ENCODE results near the gene PTPRN2.

The PTPRN2 gene

DNA sequence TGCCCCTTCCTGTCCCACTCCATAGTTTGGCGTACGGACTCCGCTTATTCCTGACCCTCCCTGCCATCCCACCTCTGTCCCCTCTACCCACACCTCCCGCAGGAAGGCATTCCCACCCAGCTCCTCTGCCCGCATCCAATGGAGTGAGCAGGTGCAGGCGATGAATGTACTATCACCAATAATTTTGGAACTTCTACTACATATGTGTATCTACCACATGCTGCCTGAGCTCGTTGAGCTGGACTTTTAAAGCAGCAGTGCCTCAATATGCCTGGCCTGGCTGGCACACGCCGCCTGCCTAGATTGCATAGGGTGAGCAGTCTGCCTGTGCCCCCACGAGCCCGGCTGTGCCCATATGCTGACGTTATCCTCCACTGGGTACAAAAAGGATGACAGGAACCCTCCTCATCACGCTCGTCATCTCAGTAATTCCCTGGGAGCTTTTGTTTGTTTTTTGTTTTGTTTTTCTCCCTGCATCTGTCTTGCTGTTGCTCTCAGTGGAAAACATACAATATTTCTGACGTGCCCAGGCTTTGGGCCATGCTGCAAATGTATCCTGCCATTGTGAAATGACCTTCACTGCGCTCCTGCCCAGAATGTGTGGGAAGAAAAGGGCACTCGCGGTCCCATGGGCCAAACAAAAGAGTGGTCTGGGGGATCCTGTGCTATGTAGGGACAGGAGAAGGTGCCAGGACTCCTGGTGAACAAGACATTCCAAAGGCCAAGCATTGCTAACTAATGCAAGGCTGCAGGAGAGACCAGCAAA lies 302.8 kb downstream of the PTPRN2 start:
- DNase-seq (ENCODE audit: insufficient read length, low spot score): no peak
- no peak for FAIRE-seq
- no peak for TF ChIP-seq POLR2A (IDR thresholded peaks at IDR 0.05; ENCODE audit: low read depth, low read length)

GRCh38 chr7:158284121-158284520 lies 303.5 kb downstream of the PTPRN2 start:
- FAIRE-seq (no peak), DNase-seq (ENCODE audit: insufficient read length, low spot score) (no peak)
- no peak for TF ChIP-seq POLR2A (IDR thresholded peaks at IDR 0.05; ENCODE audit: low read depth, low read length)

GRCh38 chr7:158283016-158283974 lies 304.3 kb downstream of the PTPRN2 start:
- FAIRE-seq (no peak), DNase-seq (ENCODE audit: insufficient read length, low spot score) (no peak)
- no peak for TF ChIP-seq POLR2A (IDR thresholded peaks at IDR 0.05; ENCODE audit: low read depth, low read length)

DNA sequence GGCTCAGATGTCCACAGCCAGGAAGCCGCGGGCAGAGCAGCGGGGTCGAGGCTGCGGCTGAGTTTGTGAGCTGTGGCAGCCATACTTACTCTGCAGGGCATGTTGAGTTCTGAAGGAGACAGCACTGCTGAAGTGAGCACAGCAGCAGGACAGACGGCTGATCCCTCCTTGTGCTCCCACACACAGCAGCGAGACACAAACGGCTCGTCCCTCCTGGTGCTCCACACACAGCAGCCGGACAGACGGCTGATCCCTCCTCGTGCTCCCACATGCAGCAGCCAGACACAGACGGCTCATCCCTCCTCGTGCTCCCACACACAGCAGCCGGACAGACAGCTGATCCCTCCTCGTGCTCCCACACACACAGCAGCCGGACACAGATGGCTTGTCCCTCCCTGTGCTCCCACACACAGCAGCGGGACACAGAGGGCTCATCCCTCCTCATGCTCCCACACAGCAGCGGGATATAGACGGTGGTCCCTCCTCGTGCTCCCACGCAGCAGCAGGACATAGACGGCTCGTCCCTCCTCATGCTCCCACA lies 305.1 kb downstream of the PTPRN2 start:
- FAIRE-seq (no peak), DNase-seq (ENCODE audit: insufficient read length, low spot score) (no peak)
- no peak for TF ChIP-seq POLR2A (IDR thresholded peaks at IDR 0.05; ENCODE audit: low read depth, low read length)

DNA sequence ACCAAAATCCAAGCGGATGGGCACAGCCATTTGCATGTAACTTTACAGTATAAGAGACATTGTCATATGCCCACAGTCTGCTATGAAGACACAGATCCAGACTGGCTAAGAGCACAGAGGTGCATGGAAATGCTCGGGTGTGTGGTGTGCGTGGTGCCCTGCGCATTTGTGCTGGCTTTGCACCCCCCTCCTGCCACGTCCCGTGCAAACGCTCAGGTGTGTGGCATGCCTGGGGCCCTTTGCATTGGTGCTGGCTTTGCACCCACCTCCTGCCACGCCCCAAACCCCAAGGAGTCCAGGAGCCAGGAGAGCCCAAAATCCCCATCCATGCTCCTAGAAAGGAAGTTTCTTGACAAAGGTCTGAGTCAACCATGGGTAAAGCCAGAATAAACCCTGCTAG lies 306.2 kb downstream of the PTPRN2 start:
- no peak for TF ChIP-seq POLR2A (IDR thresholded peaks at IDR 0.05; ENCODE audit: low read depth, low read length)
- DNase-seq (ENCODE audit: insufficient read length, low spot score) (no peak), FAIRE-seq (no peak)

DNA sequence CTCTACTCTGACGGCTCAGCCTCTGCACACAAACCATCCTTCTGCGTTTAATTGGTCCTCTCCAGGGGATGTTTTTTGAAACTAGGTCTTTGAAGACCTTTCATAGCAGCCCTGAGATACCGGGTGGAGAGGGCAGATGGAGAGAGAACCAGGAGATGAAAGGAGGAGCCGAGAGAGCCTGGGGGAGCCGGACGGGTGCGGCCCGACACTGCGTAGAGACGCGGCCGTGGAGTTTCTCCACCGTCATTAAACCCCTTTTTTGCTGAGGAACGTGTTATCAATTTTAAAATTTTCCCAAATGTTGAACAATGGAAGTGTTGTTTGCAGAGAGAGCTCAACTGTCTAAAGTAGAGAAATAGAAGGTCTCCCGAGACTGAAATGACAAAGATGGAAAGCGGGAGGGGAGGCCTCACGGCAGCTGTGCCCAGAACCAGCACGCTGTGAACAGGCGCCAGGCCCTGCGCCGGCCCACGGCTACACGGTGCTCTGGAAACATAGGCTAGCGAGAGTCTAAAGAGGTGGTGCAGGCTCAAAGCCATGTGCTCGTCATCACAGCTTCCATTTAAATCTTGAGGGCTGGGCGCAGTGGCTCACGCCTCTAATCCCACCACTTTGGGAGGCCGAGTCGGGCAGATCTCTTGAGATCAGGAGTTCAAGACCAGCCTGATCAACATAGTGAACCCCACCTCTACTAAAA lies 307.0 kb downstream of the PTPRN2 start:
- no peak for FAIRE-seq
- no peak for TF ChIP-seq POLR2A (IDR thresholded peaks at IDR 0.05; ENCODE audit: low read depth, low read length)
- DNase-seq (ENCODE audit: insufficient read length, low spot score): no peak

DNA sequence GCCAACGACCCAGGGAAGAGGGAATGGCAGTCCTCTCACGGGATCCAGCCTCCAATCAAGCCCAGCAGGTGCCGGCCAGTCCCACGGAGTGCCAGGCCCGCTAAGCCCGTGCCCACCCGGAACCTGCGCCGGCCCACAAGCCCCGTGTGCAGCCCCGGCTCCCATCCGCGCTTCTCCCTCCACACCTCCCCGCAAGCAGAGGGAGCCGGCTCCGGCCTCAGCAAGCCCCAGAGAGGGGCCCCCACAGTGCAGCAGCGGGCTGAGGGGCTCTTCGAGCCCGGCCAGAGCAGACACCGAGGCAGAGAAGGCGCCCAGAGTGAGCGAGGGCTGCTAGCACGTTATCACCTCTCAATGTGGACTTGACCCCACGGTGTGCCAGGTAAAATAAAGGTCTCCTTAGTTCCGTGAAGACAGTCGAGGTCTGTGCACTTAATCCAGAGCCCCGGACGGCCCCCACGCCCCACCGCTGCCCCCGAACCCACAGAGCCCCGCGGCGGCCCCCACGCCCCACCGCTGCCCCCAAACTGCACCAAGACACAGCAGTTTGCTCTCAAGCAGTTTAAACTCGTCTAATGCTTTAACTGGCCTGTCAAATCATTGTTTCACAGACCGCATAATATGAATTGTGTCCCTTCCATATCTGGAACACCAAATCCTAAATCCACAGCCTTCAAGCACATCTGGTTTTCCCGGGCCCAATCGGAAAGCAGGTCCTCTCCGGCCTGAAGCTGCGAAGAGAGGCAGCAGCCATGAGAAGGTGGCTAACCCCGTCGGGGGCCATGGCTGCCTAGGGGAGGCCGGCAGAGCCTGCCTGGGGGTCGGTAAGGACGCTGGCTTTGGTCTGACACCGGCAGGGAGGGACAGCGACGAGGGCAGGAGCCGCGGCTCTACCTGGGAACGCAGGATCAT lies 307.8 kb downstream of the PTPRN2 start:
- no peak for TF ChIP-seq POLR2A (IDR thresholded peaks at IDR 0.05; ENCODE audit: low read depth, low read length)
- no peak for FAIRE-seq
- DNase-seq (ENCODE audit: insufficient read length, low spot score): no peak

DNA sequence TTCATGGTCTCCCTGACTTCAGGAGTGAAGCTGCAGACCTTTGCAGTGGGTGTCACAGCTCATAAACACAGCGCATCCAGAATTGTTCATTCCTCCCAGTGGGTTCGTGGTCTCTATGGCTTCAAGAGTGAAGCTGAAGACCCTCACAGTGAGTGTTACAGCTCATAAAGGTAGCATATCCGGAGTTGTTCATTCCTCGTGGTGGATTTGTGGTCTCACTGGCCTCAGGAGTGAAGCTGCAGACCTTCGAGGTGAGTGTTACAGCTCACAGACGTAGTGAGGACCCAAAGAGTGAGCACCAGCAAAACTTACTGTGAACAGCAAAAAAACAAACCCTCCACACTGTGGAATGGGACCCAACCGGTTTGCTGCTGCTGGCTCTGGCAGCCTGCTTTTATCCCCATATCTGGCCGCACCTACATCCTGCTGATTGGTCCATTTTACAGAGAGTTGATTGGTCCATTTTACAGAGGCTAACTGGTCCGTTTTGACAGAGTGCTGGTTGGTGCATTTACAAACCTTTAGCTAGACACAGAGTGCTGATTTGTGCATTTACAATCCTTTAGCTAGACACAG lies 308.8 kb downstream of the PTPRN2 start:
- DNase-seq (ENCODE audit: insufficient read length, low spot score) (no peak), FAIRE-seq (no peak)
- TF ChIP-seq POLR2A (IDR thresholded peaks at IDR 0.05; ENCODE audit: low read depth, low read length): no peak

- FAIRE-seq (no peak), DNase-seq (ENCODE audit: insufficient read length, low spot score) (no peak)
- TF ChIP-seq POLR2A (IDR thresholded peaks at IDR 0.05; ENCODE audit: low read depth, low read length): no peak
These were observed 310.1 kb downstream of the PTPRN2 start for GRCh38 chr7:158277219-158278141.

- no peak for TF ChIP-seq POLR2A (IDR thresholded peaks at IDR 0.05; ENCODE audit: low read depth, low read length)
- FAIRE-seq (no peak), DNase-seq (ENCODE audit: insufficient read length, low spot score) (no peak)
These were observed 311.0 kb downstream of the PTPRN2 start for GRCh38 chr7:158276414-158277218.
